Liver (tissue), 3 donors: ENCODE data around the gene GNPDA2.

Experiments used
- FOXA2 ChIP-seq: IDR thresholded peaks from 2 replicates; pipeline ENCODE4 v1.6.1; 2016; ENCODE audit warnings: antibody characterized with exemption
- GABPA ChIP-seq, 2 donors: IDR thresholded peaks in 1 of 2; conservative IDR thresholded peaks in 1 of 2; 2 replicates each; pipeline ENCODE4 v1.6.1; 2016; ENCODE audit warnings: antibody characterized with exemption in 2 of 2, mild to moderate bottlenecking in 1 of 2, moderate library complexity in 1 of 2
- YY1 ChIP-seq: IDR thresholded peaks from 2 replicates; pipeline ENCODE4 v1.6.1; 2016; ENCODE audit warnings: antibody characterized with exemption, mild to moderate bottlenecking
- TF ChIP-seq, protein P1 (sequence below): fragments of 150-350 bp; IDR thresholded peaks from 2 replicates; pipeline ENCODE4 v1.5.1; 2017; ENCODE audit warnings: improper control_type of control experiment, low read depth, low read length; ENCODE audit not compliant: missing input control
- donor health status: healthy.
- donor health status: healthy.

DNA sequence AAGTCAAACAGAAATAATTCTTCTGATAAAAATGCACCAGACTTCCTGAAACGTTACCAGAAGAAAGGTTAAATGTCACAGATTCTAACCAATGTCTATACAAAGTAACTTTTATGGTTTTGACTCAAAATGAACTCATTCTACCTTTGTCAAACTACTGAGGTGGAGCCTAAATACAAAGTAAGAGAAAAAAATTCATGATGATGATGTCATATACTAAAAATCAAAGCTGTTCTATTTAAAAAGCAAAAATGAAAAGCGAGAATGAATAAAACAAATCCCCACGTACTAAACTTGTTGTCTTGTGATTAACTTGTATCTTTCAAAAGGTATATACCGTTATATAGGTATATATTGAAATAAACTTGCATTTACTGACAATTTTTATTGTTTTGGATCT lies 21.7 kb downstream of the GNPDA2 start:
- TF ChIP-seq YY1 (no peak), GABPA (IDR thresholded peaks at IDR 0.05 in 1 of 2, conservative IDR thresholded peaks at IDR 0.05 in 1 of 2) (no peak), FOXA2 (no peak)
- TF ChIP-seq, protein P1, sequence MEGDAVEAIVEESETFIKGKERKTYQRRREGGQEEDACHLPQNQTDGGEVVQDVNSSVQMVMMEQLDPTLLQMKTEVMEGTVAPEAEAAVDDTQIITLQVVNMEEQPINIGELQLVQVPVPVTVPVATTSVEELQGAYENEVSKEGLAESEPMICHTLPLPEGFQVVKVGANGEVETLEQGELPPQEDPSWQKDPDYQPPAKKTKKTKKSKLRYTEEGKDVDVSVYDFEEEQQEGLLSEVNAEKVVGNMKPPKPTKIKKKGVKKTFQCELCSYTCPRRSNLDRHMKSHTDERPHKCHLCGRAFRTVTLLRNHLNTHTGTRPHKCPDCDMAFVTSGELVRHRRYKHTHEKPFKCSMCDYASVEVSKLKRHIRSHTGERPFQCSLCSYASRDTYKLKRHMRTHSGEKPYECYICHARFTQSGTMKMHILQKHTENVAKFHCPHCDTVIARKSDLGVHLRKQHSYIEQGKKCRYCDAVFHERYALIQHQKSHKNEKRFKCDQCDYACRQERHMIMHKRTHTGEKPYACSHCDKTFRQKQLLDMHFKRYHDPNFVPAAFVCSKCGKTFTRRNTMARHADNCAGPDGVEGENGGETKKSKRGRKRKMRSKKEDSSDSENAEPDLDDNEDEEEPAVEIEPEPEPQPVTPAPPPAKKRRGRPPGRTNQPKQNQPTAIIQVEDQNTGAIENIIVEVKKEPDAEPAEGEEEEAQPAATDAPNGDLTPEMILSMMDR = no peak
